Upper lobe of left lung (tissue), 6 donors: ENCODE measurements around the gene DMD. TPM values are rescaled to one million over a fixed set of nuclear protein-coding genes. Genes with fewer than 3 reads are reported as not detected.

Experiments used
- ATAC-seq, 2 donors: fragments of 200-7000 bp; cut with Tn5 transposase; one replicate each; pipeline ENCODE4 v1.9.1; 2022; ENCODE audit warnings: mild to moderate bottlenecking in 2 of 2, moderate library complexity in 2 of 2; ENCODE audit not compliant: low FRiP score in 2 of 2
- DNase-seq, 2 donors: peaks; one replicate each; pipeline ENCODE4 v3.0.0-alpha.2; 2019 to 2020
- H3K27ac ChIP-seq, 4 donors: fragments of 200-600 bp; sonication (generic); one replicate each; pipeline ENCODE4 v1.5.1; 2016 to 2019
- H3K27me3 ChIP-seq, 4 donors: fragments of 200-600 bp; sonication (generic); one replicate each; pipeline ENCODE4 v1.5.1; 2017 to 2019
- H3K36me3 ChIP-seq, 4 donors: fragments of 200-600 bp; sonication (generic); one replicate each; pipeline ENCODE4 v1.5.1; 2016 to 2019
- H3K4me1 ChIP-seq, 4 donors: fragments of 200-600 bp; sonication (generic); one replicate each; pipeline ENCODE4 v1.5.1; 2018 to 2019
- H3K4me3 ChIP-seq, 4 donors: fragments of 200-600 bp; sonication (generic); one replicate each; pipeline ENCODE4 v1.5.1; 2017 to 2019; ENCODE audit warnings: mild to moderate bottlenecking in 2 of 4, moderate library complexity in 1 of 4
- H3K9me3 ChIP-seq, 4 donors: fragments of 200-600 bp; sonication (generic); one replicate each; pipeline ENCODE4 v1.5.1; 2018 to 2019
- EP300 ChIP-seq, 4 donors: sonication (generic); formaldehyde crosslinking; IDR thresholded peaks; one replicate each; pipeline ENCODE4 v1.5.1; 2017; ENCODE audit warnings: antibody characterized with exemption in 4 of 4, control low read depth in 2 of 4
- POLR2A ChIP-seq, 4 donors: fragments of 450-650 bp; IDR thresholded peaks; one replicate each; pipeline ENCODE4 v1.5.1; 2016 to 2017; ENCODE audit warnings: antibody characterized with exemption in 4 of 4, mild to moderate bottlenecking in 2 of 4
- POLR2AphosphoS5 ChIP-seq, 2 donors: sonication (generic); formaldehyde crosslinking; IDR thresholded peaks; one replicate each; pipeline ENCODE4 v1.5.1; 2017; ENCODE audit warnings: antibody characterized with exemption in 2 of 2
- WGBS, 2 donors: methylation state at CpG; one replicate each; pipeline ENCODE4 v1.1.5; 2017 to 2018; 5-methylcytosine and 5-hydroxymethylcytosine counted together
- total RNA-seq, 6 donors: library from RNA; depleted of rRNA in 4 of 6; stranded (reverse); fragments of >200 nt in 4 of 6; gene quantifications; one replicate each; pipeline versions ENCODE4 v1.1.0 to v1.2.1, GENCODE V29; 2016 to 2021
- TF ChIP-seq, protein P1 (sequence below), 6 experiments: fragments of 450-650 bp in 4 of 6; fragments of 200-600 bp in 2 of 6; sonication (generic) in 2 of 6; IDR thresholded peaks; one replicate each; pipeline ENCODE4 v1.5.1; 2016 to 2019; ENCODE audit warnings: antibody characterized with exemption in 6 of 6
- donor health status: DM: no; HTN: no; CAD: no; lungs with moderate emphysema.
- donor health status: DM: no; HTN: yes; CAD: no; lungs with severe emphysema.

DMD gene
- total RNA-seq, 6 donors from 2014 or later, result 12.5 to 37.0 (median 24.0) TPM

DNA sequence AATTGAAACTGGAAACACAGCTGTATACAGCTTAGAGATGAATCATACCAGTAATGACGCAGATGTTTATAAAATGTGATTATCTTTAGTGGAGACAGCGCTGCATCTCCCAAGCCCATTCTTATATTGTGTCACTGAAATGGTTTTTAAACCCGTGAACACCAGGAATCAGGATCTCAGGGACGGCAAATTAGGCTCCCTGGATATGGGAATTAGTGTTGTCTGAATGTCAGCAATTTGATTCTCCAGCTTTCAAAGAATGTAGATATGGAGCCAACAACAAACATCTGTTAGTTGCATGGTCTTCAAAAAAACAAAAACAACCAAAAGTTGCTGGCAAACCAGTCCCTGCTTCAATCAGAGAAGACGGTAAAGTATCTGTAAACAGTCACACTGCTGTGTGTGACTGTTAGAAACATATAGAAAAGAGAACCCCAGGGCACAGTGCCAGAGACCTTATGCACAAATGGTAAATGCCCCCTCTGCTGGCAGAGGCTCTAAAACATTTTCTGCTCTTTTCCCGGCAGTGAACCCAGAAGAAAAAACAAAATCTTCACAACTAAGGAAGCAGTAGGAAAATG lies 1787.7 kb downstream of the DMD start:
- no peaks in the 10 kb centered on the region for H3K36me3 ChIP-seq
- no peaks in the 10 kb centered on the region for H3K4me1 ChIP-seq
- no peak overlapping the region for H3K4me3 ChIP-seq
- DNase-seq, result no peak
- no peaks in the 10 kb centered on the region for H3K27me3 ChIP-seq
- no peaks in the 10 kb centered on the region for H3K9me3 ChIP-seq
- TF ChIP-seq, protein P1, sequence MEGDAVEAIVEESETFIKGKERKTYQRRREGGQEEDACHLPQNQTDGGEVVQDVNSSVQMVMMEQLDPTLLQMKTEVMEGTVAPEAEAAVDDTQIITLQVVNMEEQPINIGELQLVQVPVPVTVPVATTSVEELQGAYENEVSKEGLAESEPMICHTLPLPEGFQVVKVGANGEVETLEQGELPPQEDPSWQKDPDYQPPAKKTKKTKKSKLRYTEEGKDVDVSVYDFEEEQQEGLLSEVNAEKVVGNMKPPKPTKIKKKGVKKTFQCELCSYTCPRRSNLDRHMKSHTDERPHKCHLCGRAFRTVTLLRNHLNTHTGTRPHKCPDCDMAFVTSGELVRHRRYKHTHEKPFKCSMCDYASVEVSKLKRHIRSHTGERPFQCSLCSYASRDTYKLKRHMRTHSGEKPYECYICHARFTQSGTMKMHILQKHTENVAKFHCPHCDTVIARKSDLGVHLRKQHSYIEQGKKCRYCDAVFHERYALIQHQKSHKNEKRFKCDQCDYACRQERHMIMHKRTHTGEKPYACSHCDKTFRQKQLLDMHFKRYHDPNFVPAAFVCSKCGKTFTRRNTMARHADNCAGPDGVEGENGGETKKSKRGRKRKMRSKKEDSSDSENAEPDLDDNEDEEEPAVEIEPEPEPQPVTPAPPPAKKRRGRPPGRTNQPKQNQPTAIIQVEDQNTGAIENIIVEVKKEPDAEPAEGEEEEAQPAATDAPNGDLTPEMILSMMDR (IDR thresholded peaks at IDR 0.05), result peak in 2 of 6 experiments; percentile 8 to 23
- no peak for TF ChIP-seq EP300 (IDR thresholded peaks at IDR 0.05)
- 16 to 44% methylated on average over 6 of the region's 6 CpGs for WGBS, 2 donors
- no peak overlapping the region for H3K27ac ChIP-seq
- ATAC-seq, result no peak

DNA sequence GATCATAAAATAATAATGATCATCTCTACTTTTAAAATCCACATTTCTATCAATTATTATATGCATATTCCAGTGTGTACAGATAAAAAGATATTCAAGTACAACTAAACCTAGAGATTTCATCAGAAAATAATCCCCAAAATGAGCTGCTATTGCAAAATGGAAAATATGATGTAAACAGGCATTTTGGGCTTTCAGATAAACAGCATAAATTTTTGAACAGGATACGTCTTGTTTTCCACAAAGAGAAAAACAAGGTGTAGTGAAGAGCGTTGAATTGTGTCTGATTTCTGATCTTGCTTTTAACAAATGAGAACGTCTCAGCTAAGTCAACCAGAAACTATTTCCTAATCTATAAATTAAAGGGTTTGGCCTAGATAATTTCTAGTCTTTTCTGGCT lies 1789.9 kb downstream of the DMD start:
- TF ChIP-seq EP300 (IDR thresholded peaks at IDR 0.05), result no peak
- TF ChIP-seq, protein P1 (IDR thresholded peaks at IDR 0.05), result no peak
- TF ChIP-seq POLR2A (IDR thresholded peaks at IDR 0.05), result no peak
- no peak for TF ChIP-seq POLR2AphosphoS5 (IDR thresholded peaks at IDR 0.05)

DNA sequence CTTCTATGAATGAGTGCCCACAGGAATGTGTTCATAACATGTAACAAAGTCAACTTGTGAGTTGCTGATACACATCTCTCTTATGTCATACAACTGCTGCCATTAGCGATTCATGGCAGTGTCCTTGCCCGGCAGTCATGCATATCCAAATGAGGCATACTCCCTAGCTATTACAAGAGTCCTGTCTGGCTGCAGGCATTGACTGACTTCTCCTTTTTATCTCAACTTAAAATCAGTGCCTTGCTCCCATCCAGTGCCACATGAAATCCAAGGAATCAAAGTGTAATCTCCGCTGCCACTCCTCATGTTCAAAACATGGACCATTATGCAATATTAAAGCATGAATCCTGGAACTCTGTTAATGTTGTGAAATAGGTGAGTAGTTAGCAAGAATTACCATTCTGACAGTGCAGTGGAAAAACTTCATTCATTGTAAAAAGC lies 1790.6 kb downstream of the DMD start:
- TF ChIP-seq, protein P1 (IDR thresholded peaks at IDR 0.05), result no peak
- no peak for TF ChIP-seq POLR2AphosphoS5 (IDR thresholded peaks at IDR 0.05)
- no peak for TF ChIP-seq POLR2A (IDR thresholded peaks at IDR 0.05)
- no peak for TF ChIP-seq EP300 (IDR thresholded peaks at IDR 0.05)
- no peaks in the 10 kb centered on the region for H3K9me3 ChIP-seq
- no peak overlapping the region for H3K27ac ChIP-seq
- DNase-seq (no peak), ATAC-seq (no peak)
- no peaks in the 10 kb centered on the region for H3K27me3 ChIP-seq
- no peaks in the 10 kb centered on the region for H3K4me1 ChIP-seq
- no peak overlapping the region for H3K4me3 ChIP-seq
- 87 to 91% methylated on average over 3 of the region's 3 CpGs for WGBS, 2 donors
- H3K36me3 ChIP-seq, result no peaks in the 10 kb centered on the region

More for the DNA sequence above, 1789.9 kb downstream of the DMD start:
- Histone ChIP-seq H3K27me3 (no peaks in the 10 kb centered on the region), H3K36me3 (no peaks in the 10 kb centered on the region), H3K4me1 (no peaks in the 10 kb centered on the region), H3K9me3 (no peaks in the 10 kb centered on the region), H3K27ac (no peak overlapping the region), H3K4me3 (no peak overlapping the region)
- no peak for DNase-seq
- no peak for ATAC-seq
- WGBS, 2 donors, result 79 to 89% methylated on average over 3 of the region's 3 CpGs

DNA sequence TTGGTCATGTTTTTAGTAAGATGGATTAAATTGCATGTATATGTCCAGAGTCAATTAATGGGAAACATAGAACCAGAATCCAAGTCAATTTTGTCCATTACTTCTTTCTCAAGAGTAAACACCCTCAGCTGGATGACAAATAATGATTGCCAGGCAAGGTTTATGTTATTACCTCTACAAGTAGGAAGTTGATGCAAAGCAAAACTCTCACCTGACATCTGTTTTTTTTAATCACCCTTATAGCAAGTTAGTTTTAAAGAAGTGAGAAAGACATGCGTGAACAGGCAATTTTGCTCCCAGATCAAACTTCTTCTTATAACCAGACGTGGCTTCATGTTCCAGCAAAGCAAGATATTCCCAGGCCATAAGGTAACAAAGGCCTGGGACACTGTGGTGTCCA lies 1791.0 kb downstream of the DMD start:
- no peaks in the 10 kb centered on the region for H3K4me1 ChIP-seq
- H3K27me3 ChIP-seq, result no peaks in the 10 kb centered on the region
- H3K9me3 ChIP-seq, result no peaks in the 10 kb centered on the region
- ATAC-seq (no peak), DNase-seq (no peak)
- H3K27ac ChIP-seq, result no peak overlapping the region
- H3K4me3 ChIP-seq, result no peak overlapping the region
- H3K36me3 ChIP-seq, result no peaks in the 10 kb centered on the region
- 77 to 78% methylated on average over 2 of the region's 2 CpGs for WGBS, 2 donors
- TF ChIP-seq, protein P1 (IDR thresholded peaks at IDR 0.05), result no peak
- TF ChIP-seq EP300 (IDR thresholded peaks at IDR 0.05) (no peak), POLR2A (IDR thresholded peaks at IDR 0.05) (no peak), POLR2AphosphoS5 (IDR thresholded peaks at IDR 0.05) (no peak)

DNA sequence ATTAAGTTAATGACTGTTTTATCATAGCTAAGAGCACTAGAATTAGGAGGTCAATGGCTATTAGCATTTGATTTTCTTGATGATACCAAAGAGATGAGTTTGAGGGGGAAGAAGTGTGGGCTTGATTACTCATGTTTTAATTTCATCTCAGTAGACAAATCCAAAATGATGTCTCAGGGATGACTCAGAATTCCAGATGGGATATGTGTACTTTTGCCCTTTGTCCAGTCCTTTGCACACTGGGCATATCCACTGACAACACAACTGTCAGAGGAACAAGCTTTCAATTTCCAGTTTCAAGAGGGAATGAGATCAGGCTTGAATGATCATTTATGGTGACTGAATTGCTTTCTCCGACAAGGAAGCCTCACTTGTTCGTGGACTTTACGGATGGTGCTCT lies 1814.2 kb downstream of the DMD start:
- TF ChIP-seq POLR2AphosphoS5 (IDR thresholded peaks at IDR 0.05), result no peak
- no peaks in the 10 kb centered on the region for H3K27me3 ChIP-seq
- 82 to 100% methylated on average over 3 of the region's 3 CpGs for WGBS, 2 donors
- no peak overlapping the region for H3K27ac ChIP-seq
- H3K4me1 ChIP-seq, result no peaks in the 10 kb centered on the region
- DNase-seq (no peak), ATAC-seq (no peak)
- peaks cover 0 to 6% (median 0%) of the 10 kb centered on the region in 4 donors for H3K9me3 ChIP-seq
- H3K36me3 ChIP-seq, result no peaks in the 10 kb centered on the region
- H3K4me3 ChIP-seq, result no peak overlapping the region
